Panc1 (cell line): ENCODE results near the gene ZNF469.

Source experiments
- POLR2AphosphoS5 ChIP-seq: IDR thresholded peaks from 2 replicates; pipeline ENCODE4 v1.6.1; 2012; ENCODE audit warnings: mild to moderate bottlenecking, low read depth, low read length, moderate library complexity
- SIN3A ChIP-seq: IDR thresholded peaks from 2 replicates; pipeline ENCODE4 v1.6.1; 2012; ENCODE audit warnings: low read depth, mild to moderate bottlenecking, low read length, moderate library complexity, borderline replicate concordance; ENCODE audit not compliant: insufficient read depth
- TCF7L2 ChIP-seq: IDR thresholded peaks from 2 replicates; pipeline ENCODE4 v1.6.1; 2011; ENCODE audit warnings: mild to moderate bottlenecking, low read depth, low read length, inconsistent platforms
- TF ChIP-seq, protein P1 (sequence below): fragments of 450-650 bp; IDR thresholded peaks from 2 replicates; pipeline ENCODE4 v1.5.1; 2017; ENCODE audit warnings: mild to moderate bottlenecking

- TF ChIP-seq, protein P1, sequence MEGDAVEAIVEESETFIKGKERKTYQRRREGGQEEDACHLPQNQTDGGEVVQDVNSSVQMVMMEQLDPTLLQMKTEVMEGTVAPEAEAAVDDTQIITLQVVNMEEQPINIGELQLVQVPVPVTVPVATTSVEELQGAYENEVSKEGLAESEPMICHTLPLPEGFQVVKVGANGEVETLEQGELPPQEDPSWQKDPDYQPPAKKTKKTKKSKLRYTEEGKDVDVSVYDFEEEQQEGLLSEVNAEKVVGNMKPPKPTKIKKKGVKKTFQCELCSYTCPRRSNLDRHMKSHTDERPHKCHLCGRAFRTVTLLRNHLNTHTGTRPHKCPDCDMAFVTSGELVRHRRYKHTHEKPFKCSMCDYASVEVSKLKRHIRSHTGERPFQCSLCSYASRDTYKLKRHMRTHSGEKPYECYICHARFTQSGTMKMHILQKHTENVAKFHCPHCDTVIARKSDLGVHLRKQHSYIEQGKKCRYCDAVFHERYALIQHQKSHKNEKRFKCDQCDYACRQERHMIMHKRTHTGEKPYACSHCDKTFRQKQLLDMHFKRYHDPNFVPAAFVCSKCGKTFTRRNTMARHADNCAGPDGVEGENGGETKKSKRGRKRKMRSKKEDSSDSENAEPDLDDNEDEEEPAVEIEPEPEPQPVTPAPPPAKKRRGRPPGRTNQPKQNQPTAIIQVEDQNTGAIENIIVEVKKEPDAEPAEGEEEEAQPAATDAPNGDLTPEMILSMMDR: no peak
- TF ChIP-seq POLR2AphosphoS5 (no peak), SIN3A (no peak), TCF7L2 (no peak)
Measured at GRCh38 chr16:88347656-88348376, 34.9 kb upstream of the ZNF469 start.
